Uterus (tissue), 2 donors: Measurements from ENCODE around the gene ATP8A2.

ENCODE experiments used
- CTCF ChIP-seq, 4 experiments: fragments of 200-600 bp in 2 of 4; fragments of 450-650 bp in 2 of 4; sonication (generic) in 2 of 4; IDR thresholded peaks; one replicate each; pipeline ENCODE4 v1.5.1; 2016 to 2019; ENCODE audit warnings: antibody characterized with exemption in 4 of 4, mild to moderate bottlenecking in 2 of 4, moderate library complexity in 1 of 4
- POLR2A ChIP-seq, 2 donors: fragments of 450-650 bp; IDR thresholded peaks; one replicate each; pipeline ENCODE4 v1.6.1; 2016; ENCODE audit warnings: antibody characterized with exemption in 2 of 2, mild to moderate bottlenecking in 1 of 2, moderate library complexity in 1 of 2

GRCh38 chr13:25778365-25778764 is 406.6 kb downstream of the ATP8A2 start:
- TF ChIP-seq CTCF (IDR thresholded peaks at IDR 0.05) (no peak), POLR2A (IDR thresholded peaks at IDR 0.05) (no peak)
